Raji (cell line): ENCODE data around the gene GAB2.

ENCODE experiments used
- POLR2A ChIP-seq: IDR thresholded peaks from 2 replicates; pipeline ENCODE4 v1.6.1; 2011; ENCODE audit warnings: low read depth, low read length, control low read depth; ENCODE audit not compliant: insufficient read depth

The GAB2 gene

GRCh38 chr11:78327945-78328344 is 89.7 kb downstream of the GAB2 start:
- no peak for TF ChIP-seq POLR2A

DNA sequence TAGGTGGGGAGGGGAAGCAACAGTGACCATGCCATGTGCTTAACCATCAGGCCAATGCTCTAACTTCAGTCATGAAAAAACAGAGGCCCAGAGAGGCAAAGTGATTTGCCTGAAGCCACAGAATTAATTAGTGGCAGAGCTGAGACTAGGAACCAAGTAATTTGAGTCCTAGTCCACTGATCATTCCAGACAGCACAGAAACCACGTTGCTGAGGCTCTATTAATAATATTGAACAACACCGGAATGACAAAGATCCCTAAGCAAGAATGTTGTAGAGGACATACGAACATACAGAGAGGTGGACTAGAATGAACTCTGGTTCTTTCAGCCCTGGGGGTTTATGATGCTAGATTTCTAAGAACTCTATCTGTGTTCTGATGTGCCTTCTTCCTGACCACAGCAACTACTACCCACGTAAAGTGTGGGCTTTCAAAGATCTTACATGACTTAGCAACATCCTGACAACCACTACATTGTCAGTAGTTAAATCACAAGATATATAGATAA is 92.3 kb downstream of the GAB2 start:
- TF ChIP-seq POLR2A, result no peak

- no peak for TF ChIP-seq POLR2A
Observed at GRCh38 chr11:78323363-78323762, 94.3 kb downstream of the GAB2 start.

DNA sequence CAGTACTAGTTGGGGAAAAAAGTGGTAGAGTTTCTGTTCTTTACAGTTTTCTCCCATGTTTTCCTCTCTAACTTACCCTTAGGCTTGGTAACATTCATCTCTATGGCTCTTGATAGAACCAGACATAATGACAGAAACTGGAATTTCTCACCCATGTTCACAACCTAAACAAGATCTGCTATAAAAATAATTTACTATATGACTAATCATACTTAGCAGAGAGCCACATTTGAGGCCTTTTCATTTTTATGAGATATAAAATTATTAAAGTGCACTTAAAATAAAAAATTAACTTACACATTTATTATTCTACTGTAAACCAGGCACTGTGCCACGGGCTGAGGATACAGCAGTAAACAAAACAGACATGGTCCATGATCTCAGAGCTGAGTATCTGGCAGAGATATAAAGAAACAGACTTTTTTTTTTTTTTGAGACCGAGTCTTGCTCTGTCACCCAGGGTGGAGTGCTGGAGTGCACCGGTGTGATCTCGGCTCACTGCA is 98.1 kb downstream of the GAB2 start:
- no peak for TF ChIP-seq POLR2A

- no peak for TF ChIP-seq POLR2A
Observed at GRCh38 chr11:78318321-78319114, 99.1 kb downstream of the GAB2 start.

DNA sequence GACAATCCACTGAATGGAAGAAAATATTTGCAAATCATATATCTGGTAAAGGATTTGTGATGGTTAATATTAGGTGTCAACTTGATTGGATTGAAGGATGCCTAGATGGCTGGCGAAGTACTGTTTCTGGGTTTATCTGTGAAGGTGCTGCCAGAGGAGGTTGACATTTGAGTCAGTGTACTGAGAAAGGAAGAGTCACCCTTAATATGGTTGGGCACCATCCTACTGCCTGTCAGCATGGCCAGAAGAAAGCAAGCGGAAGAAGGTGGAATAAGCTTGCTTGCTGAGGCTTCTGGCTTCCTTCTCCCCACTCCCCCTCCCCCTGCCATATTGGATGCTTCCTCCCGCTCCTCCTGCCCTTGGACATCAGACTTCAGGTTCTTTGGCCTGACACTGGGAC is 101.9 kb downstream of the GAB2 start:
- TF ChIP-seq POLR2A, result no peak

DNA sequence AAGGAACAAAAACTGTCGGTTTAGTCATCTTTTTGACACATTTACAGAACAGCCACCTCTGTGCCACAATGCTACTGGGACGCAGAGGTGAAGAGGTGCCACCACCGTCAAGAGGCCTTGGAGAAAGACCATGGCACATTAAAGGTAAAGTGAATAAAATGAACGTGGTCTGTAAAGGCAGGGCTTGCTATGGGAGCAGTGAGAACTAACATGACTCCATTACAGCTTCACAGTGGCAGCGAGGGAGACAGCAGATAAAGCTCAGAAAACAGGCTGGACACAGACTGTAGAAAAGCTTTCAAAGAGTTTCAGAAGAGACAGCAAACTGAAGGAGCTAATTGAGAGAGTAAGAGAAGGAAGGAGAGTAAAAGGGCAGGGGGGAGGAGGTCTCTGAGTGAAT is 102.9 kb downstream of the GAB2 start:
- no peak for TF ChIP-seq POLR2A

- no peak for TF ChIP-seq POLR2A
Observed at GRCh38 chr11:78313898-78314297, 103.7 kb downstream of the GAB2 start.

GRCh38 chr11:78313181-78313795 is 104.3 kb downstream of the GAB2 start:
- no peak for TF ChIP-seq POLR2A

- no peak for TF ChIP-seq POLR2A
Observed at GRCh38 chr11:78312712-78313111, 104.9 kb downstream of the GAB2 start.

GRCh38 chr11:78311702-78312371 is 105.8 kb downstream of the GAB2 start:
- no peak for TF ChIP-seq POLR2A

DNA sequence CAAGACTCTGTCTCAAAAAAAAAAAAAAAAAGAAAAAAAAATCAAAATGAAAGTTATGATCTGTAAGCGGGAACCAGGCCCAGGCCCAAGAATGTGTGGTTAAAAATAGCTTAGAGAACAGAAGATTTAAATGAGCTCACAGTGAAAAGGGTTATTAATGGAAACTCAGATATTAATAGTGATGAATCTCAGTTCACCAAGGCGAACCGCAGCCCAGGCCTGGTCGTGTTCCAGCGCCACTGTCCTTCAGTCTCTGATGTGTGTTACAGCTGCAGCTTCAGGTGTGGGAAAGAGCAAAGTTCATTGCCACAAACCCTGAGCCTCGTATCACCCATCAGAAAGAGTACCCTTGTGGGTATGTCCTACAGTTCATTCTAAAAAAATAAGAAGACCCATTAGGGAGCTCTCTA is 107.1 kb downstream of the GAB2 start:
- TF ChIP-seq POLR2A, result no peak

DNA sequence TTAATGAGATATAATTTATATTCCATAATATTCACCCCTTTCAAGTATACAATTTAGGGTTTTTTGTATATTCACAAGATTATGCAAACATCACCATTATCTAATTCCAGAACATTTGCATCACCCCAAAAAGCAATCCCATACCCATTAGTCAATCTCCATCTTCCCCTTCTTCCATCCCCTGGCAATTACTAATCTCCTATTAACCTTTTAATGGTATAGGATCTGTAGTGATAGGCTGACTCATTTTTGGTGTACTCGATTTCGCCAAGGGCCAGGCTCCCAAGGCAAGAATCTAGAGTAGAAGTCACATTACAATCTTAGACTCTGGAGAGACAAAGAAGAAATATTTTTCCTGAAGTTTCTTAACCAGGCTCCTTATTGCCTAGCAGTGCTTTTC is 113.4 kb downstream of the GAB2 start:
- no peak for TF ChIP-seq POLR2A

DNA sequence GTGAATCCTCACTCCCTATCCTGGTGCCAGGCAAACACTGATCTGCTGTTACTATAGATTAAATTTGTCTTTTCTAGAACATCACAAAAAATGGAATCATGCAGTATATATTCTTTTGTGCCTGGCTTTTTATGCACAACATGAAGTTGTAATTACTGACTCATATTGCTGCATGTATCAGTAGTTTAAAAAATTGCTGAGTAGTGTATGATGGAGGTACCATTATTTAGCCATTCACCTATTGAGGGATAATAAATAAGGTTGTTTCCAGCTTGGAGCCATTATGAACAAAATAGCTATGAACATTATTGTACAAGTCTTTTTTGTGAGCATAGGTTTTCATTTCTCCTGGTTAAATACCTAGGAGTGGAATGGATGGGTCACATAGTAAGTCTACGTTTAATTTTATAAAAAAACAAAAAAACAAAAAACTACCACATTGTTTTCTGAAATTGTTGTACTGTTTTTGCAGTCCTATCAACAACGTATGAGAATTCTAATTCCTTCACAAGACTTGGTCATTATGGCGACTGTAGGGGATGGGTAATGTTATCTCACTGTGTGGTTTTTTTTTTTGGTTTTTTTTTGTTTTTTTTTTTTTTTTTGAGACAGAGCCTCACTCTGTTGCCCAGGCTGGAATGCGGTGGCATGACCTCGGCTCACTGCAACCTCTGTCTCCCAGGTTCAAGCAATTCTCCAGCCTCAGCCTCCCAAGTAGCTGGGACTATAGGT is 117.3 kb downstream of the GAB2 start:
- no peak for TF ChIP-seq POLR2A
